CD4-positive, alpha-beta T cell treated with Interferon gamma for 1 hour (primary cell): Measurements from ENCODE around the gene LMO3.

Source experiments
- DNase-seq: peaks from one replicate; pipeline ENCODE4 v3.0.0-alpha.2; 2020

LMO3 gene

DNA sequence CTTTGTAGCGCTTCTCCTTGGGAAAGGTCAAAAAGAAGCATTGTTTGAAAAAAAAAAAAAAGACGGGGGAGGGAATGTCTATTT lies at the start of gene LMO3:
LMO3 (minus strand) TSS at position 46 of the 84 bp plus-strand sequence. CDS start 5,302 bp downstream, outside the sequence.
- no peak for DNase-seq

DNA sequence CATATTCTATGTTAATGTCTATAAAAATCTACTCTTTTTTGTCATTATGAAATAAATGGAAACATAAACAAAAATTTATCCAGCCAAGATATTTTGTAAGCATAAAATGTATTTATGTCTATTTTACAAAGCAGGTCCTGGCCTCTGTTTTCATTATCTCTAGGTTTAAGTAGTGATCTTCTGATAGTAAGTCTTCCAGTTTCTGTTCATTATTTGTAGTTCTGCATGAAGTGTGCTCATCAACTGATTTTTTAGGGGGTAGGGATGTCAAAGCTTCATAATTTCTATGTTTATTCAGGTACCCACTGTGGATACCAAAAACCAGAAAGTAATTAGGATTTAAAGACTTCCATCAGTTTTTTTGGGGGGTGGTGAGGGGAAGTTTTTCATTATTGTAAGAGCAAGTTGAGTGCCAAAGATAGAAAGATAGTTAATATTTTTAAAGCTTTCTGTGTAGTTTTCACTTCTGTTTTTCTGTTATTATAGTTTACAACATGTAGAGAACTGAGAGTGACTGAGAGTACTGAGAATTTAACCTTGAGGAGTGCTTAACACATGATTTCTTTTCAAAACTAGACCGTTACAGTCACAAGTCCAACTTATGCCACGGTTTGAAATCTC lies 30.6 kb upstream of the LMO3 start:
- no peak for DNase-seq

DNA sequence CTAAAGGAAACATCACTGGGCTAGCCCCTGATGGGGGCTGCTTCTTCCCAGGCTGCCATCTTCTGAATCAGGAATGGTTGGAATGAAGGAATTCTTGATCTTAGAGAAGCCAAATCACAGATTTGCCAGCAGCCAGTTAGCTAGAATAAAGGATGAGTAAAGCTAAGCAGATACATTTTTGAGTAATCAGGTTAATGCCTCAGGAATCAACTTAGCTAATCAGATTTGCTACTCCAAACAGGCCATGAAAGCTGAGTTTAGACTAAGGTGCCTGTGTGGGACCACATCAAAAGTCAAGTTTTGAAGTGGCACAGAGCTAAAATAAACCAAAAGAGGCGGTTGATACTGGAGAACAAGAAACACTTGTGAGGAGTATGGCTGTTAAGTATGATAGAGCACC lies 28.8 kb upstream of the LMO3 start:
- DNase-seq = no peak

DNA sequence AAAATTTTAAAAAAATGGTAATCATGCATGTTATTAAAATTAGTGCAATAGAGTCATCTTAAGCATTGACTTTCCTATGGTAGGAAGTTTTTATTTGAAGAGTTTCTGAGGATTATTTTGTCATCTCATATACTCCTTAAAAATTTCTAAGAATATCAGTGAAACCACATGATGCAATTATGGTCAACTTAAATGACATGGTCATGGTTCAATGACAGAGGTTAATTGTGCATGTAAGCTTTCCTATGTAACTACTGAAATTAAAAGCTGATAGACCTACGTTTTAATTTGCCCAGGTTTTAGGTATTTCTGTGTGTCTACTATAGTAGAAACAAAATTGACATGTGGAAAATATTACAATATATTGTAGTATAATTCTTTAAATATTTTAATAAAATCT lies 21.0 kb upstream of the LMO3 start:
- DNase-seq = no peak

DNA sequence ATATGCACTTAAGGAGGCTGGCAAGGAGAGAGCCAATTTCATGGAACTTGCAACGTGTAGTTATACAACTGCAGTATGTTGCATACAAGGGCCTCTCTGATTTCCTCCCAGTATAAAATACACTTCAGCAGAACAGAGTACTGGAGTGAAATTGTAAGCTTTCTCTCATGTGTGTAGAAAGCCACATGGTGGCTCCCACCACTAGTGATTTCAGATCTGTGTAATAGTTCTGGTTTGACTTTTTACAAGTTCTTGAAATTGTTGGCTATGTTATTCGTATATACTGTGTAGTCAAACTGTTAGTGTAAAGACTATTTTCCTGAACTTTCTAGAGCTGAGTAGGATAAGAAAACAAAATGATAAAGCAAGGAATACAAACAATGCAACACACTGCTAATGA lies 16.4 kb upstream of the LMO3 start:
- no peak for DNase-seq

DNA sequence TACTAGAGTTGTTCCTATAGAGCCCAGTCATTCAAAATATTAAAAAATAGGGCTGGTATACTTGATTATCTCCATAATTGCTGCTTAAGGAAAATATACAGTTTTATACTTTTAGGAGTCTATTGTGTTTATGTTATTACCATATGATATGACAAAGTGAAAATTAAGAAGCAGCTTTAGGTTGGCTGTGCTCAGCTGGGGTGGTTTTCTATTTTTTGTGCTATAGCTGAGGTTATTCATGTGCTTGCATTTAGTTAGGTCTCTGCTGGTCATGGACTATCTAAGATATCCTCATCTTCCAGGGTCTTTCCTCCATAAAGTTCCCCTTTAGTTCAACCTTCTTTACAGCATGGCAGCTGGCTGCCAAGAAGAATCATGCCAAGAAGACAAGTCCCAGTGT lies 13.6 kb upstream of the LMO3 start:
- DNase-seq = no peak

DNA sequence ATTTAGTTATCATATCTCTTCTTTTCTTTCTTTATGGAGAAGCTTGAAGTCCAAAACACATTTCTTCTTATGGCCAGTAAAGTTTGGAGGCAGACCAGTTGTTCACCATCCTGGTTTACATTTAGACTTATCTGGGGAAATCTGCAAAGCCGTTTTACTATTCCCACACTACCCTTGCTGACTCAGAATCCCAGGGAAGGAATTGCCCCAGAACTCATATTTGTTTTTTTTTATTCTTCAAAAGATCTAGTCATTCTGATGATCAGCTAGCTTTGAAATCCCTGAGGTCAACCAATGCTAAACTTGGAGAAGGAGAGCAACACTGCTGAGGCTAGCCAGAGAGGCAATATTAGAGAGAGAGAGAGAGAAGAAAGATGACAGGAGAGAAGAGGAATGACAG lies 12.3 kb upstream of the LMO3 start:
- DNase-seq = no peak

DNA sequence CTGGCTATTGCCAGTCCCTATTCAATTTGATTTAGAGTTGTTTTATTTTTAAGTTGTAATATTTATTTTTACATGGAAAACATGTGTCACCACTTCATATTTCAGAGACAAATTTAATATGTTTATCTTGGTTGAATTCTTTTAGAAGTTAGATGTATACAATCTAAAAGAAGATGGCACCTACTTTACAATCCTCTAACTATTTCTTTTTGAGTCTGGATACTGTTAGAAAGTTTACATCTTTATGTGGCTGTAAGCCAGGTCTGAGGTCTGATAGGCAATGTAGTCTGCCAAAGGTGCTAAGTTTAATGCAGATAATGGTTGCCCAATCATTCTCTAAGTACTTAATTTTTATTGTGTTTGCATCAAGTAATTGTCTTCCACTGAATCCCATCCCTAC lies 7.2 kb upstream of the LMO3 start:
- no peak for DNase-seq

- no peak for DNase-seq
These were observed 6.7 kb upstream of the LMO3 start for GRCh38 chr12:16612647-16613046.

GRCh38 chr12:16611146-16611545 lies 5.2 kb upstream of the LMO3 start:
- DNase-seq = no peak

GRCh38 chr12:16610743-16611142 lies 4.8 kb upstream of the LMO3 start:
- no peak for DNase-seq

DNA sequence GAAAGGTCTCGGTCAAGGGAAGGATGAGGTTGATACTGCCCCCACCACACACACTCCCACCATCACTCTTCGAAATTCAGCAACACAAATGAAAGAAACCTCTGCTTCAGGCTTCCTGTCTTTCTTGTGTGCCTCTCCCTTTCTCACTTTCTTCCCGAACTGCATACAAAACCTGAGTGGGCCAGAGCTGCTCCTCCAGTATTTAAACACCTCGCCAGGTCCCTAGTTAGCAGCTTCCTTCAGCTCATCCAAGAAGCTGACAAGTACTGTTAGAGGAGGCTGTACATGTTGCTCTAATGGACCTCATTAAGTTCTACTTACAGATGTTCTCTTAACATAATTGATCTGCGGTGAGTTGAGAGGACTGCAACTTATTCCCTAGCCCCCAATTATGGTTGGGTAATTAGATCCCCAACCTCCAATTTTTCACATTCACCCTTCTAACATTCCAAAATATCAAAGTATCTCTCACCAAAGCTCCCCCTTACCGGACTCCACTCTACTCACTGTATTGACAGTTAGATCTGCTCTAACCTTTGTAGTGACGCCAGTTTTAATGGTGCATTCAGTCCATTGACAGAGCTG lies 4.1 kb upstream of the LMO3 start:
- no peak for DNase-seq

DNA sequence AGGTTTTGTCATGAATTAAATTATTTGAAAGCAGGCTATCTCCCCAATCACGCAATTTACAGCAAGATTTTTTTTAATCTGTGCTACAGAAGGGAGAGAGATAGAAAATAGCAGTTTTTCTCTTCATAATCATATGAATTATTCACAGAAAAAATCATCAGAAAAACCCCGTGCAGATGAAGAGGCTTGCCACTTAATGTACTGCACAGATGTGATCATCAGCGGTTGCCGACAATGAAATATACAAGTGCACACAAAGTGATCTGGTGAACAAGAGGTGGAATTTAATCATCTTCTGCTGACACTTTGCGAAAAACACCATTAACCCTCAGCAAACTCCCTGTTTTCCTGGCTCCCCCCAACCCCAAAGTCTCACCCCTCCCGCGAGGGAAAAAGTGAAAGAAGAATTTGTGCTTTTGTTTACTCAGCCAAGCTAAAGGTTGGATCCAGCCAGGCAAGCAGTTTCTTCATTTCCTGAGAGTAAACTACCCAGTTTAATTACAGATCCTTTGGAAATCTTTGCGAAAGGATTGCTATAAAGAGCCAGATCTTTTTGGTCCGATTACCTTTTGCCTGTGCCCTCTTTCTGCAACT lies 3.1 kb upstream of the LMO3 start:
- DNase-seq = no peak

DNA sequence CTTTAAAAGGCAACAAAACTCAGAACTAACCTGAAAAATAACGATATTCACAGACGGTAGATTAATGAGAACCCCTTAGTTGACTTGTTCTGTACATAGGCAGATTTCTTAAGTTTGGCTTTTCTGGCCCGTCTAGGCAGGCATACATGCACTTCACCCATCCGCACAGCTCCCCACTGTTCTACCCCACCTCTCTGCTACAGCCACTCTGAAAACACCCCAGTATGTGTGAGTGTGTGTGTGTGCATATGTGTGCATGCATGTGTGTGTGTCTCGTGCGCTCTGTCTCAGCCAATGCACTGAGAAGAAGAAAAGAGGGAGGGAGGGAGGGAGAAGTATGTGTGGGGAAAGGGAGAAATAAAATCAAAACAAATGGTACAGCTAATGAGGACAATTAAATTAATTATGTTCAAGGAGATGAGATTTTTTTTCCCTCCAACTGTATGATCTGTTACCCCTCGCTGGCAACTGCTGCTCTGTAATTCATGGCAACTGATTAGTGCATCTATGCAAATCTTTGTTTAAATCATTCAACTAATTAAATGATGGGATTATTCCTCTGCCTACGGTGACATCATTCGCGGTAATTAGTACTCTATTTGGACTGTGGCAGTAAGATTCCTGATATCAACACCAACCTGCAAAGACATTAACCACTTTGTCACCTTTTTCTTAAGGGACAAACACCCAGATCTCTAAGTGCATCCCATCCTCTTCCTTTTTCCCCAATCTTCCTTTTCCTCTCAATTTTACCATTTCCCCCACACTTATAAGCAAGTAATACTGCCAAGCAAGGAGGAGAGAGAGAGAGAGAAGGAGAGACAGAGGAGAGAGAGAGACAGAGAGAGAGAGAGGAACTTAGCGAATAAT lies 2.2 kb upstream of the LMO3 start:
- DNase-seq = no peak

DNA sequence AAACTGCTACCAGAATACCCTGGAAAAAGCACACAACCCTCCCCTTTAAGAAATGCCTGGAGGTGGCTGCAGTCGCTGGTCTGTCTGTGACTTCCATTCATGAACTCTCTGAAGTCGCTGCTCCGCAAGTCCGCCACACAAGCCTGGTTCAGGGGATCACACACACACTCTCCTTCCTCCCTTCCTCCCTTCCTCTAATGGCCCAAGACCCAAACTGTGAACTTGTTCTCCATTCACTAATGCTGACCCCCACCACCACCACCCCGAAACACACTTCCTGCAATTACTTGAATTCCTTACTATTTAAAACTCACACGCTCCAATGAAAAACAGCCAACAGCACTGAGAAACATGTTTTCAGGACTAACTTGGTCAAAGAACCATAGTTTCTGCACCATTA lies 1.0 kb upstream of the LMO3 start:
- DNase-seq = no peak

DNA sequence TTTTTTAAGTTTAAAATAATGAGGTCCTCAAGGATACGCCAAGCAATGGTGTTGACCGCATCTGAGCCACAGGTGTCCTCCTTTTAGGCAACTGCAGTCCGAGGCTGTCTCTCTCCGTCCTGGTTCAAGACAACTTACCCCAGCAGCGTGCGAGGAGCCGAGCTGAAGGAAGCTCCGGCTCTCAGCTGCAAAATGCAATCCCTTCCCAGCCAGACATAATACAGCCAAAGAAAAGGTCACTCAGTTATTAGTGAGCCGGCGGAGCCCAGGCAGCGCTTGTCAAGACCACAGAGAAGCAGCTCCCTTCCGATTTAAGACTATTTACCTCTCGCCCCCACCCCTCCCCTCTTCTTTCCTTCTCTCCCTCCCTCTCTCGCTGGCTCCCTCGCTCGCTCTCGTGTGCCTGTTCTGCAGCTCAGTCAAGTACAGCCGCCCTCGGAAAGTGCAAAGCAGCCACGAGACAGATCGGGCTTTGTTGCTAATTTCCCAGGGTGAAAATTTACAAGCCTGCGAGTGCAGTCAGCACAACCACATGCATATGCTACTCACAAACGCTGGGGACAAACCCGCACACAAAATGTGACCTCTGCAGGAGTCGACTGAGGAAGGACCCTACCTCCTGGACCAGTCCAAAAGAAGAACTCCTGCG lies 363 bp upstream of the LMO3 start:
- DNase-seq = no peak

- DNase-seq = no peak
These were observed 283 bp downstream of the LMO3 start for GRCh38 chr12:16605642-16606116.

GRCh38 chr12:16604596-16605252 lies 1.2 kb downstream of the LMO3 start:
- no peak for DNase-seq

DNA sequence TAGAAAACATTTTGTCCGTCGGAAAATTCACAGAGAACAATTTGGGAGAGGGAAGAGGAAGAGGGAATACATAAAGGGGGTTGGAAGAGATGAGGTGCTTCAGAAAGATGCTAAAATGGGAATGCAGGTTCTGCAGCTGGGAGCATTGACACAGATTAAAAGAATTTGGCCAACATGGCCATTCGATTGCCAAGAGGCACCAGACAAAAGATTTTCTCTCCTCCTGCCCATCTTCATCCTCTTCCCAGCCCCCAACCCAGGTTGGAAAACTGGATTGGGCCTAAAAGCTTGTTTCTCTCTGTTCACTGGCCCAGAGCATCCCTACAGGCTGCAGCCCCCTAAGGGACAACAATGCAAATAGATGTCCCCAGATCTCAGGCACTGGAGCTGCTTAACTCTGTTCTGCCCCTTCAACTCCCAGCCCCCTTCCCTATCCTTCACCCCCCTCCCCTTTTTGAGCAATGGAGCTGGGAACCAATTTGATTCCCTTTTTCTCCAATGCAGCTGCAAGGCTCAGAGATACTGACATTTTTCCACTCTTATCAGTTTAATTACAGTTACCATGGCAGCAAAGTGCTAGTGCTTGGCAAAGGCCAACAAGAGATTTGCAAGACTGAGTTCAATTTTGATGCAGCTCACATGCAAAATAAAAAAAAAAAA lies 1.9 kb downstream of the LMO3 start:
- DNase-seq = no peak

DNA sequence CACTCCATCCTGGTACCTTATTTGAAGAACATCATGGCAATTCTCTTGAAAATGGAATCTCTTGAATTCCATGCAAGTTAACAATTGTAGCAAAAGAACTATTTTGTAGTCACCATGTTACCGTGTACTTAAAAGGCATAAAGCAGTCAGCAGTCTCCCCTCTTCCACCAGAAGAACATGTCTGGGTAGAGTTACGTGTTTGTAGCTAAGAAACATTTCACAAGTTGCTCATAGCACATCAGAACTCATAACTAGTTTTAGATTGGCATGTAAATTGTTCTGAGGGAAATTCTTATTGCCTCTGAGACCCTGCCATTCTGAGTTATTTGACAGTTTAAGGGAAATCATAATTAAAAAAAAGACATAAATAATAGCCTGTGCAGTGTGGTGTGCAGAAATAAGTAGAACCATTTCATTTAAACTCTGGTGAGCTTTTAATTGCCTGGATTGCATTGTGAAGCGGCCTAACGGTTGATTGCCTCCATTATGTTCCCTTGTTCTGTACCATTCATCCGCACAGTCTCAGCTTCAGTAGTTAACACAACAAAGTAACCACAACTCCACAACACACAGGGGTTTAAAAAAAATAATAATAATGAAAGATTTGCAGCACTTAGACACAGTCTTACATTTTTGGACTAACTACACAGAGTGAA lies 2.6 kb downstream of the LMO3 start:
- DNase-seq = no peak

DNA sequence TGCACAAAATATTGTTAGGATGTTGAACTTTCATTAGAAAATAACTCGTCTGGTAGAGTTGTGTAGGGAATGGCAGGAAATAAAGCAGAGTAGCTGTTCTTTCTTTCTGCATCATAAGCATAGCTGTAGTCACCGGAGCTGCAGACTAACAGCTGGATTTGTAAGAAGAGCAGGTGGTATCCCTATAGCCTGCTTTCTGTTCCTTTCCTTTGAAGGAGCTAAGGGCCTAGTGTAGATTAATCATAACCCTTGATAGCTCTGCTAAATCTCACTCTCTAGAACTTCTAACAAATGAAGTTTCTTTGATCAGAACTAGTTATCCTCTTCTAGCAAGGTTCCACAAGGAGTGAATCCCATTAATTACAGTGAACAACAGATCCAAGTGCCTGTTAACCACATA lies 3.5 kb downstream of the LMO3 start:
- no peak for DNase-seq

- DNase-seq = no peak
These were observed 5.4 kb downstream of the LMO3 start for GRCh38 chr12:16600525-16600924.
